GM18505 (cell line): Measurements from ENCODE around the gene NRG2.

Experiments
- ATAC-seq: cut with Tn5 transposase; IDR thresholded peaks from one replicate; pipeline ENCODE4 v1.9.1; 2021; ENCODE audit not compliant: unreplicated experiment
- POLR2A ChIP-seq: IDR thresholded peaks from 4 replicates; pipeline ENCODE4 v1.6.1; 2011; ENCODE audit warnings: borderline replicate concordance; ENCODE audit not compliant: insufficient read depth, insufficient read length; ENCODE audit errors: extremely low read depth

The NRG2 gene

DNA sequence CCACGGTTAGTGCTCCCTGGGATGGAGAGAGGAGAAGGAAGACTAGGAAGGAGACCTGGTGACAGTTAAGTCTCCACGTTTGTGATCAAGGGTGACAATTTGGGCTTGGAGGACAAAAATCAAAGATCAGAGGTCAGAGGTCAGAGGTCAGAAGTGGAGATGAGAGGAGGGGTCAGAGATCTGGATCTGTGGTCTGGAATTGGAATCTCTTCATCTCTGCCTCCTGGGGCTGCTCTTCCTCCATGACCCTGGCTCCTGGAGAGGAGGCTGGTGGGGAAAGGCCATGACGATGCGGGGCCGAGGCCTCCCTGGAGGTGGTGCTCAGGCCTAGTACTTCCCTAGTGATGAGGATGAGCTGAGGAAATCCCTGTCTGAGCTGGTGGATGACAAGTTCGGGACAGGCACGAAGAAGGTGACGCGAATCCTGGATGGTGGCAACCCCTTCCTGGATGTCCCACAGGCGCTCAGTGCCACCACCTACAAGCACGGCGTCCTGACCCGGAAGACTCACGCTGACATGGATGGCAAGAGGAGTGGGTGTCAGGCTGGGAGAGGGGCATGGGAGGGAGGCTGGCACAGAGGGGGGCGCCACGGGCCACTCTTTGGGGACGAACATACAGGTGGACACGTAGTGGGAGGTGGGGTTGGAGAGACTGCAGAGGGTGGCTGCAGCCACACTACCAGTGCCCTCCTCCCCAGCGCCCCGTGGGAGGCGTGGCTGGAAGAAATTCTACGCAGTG lies 206.5 kb downstream of the NRG2 start:
- no peak for TF ChIP-seq POLR2A
- ATAC-seq: no peak

DNA sequence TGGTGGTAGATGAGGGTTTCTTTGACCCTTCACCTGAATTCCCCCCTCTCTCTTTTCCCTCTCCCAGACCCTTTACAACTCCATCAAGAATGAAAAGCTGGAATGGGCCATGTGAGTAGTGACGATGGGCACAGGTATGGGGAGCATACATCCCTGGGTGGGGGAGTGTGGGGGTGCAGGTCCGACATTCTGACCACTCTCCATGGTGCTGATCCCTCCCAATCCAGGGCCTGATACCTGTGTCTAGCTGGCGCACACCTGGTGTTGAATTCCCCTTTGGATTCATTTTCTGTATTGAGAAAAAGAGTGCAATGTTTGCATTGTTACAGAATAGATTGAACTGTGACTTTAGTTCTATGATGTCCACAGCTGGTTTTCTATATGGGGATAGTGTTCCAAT lies 207.4 kb downstream of the NRG2 start:
- ATAC-seq: no peak
- TF ChIP-seq POLR2A: no peak

DNA sequence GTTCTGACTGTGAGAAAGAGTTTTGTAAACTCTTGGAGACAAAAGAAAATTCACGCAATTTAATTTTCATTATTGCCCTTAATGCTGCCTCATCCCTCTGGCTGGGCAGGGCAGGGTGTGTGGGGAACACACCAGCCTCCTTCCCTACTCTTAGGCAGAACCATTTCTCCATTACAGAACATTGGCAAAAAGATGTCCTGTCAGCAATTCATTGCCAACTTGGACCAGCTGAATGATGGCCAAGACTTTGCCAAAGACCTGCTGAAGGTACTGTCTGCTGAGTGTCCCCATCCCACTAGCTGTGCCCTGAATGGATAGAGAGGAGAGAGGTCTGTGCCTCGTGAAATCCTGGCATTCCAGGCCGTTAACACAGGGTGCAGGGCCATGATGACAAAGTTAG lies 209.6 kb downstream of the NRG2 start:
- no peak for ATAC-seq
- TF ChIP-seq POLR2A: no peak

DNA sequence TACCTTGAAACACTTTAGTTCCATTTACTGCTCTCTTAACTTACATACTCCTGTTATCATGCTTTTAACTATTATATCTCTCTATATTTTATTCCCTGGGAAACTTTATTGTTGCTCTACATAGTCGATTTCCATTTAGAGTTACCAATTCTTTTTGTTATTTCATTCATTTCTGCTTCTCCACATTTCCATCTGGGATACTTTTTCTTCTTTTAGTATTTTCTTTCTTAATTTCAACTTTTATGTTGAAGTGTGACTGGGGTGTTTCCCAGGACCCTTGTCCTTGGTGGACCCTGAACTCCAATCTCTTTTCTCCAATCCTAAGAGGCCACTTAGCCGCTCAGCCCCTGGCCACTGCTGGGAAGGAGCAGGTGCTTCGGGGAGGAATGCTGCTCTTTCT lies 211.5 kb downstream of the NRG2 start:
- ATAC-seq: no peak
- TF ChIP-seq POLR2A: no peak

DNA sequence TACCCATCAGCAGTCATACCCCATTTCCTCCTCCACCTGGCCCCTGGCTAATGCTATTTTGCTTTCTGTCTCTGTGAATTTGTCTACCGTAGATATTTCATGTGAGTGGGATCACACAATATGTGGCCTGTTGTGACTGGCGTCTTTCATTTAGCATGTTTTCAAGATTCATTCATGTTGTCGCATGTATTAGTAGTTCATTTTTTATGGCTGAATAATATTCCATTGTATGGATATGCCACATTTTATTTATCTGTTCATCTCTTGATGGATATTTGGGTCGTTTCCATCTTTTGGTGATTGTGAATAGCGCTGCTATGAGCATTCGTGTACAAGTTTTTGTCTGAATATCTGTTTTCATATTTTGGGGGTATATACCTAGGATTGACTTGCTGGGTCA lies 213.6 kb downstream of the NRG2 start:
- ATAC-seq: no peak
- TF ChIP-seq POLR2A: no peak

DNA sequence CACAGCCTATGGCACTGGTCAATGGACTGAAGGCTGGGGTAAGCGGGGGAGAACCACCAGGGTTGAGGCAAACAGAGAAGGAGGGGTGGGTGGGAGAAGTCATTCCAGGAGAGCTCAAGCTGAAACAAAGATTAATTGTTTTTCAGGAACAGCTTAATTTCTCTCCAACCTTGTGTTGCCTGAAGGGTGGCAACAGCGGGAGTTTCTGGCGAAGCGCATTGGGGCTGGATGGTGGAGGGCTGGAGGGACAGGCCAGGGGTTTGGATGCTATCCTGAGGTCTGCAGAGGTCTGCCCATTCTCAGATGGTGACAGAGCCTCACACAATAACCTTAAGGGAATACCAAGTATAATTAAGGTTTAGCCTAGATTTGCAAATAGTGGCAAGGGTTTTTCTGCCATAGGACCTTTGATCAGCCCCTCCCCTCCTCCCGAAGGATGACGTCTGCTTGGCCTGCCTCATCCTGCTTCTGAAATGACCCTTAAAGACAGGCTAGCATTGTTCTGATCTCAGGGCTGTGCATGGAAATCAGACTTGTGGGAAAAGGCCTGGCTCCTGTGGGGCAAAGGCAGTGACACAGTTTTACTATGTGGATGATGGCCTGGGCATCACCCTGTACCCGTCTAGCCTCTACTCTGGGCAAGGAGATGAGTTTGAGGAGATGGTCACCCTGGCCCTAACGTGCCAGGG lies 214.7 kb downstream of the NRG2 start:
- no peak for TF ChIP-seq POLR2A
- ATAC-seq: no peak

DNA sequence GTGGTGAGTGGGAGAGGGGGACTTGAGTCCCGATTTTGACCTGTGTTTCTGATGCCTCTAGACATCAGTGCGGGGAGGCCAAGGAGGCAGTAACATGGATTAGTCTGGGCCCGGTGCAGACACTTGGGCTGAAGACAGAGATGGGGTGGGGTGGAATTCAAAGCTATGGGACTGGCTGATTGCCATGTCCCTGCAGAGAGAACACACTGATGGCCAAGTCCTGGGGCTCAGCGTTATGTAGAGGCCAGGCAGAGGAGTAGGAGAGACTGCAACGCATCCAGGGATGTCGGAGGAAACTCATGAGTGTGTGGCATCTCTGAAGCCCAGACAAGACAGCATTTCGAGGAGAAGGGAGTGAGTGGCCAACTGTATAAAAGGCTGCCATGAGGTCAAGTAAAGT lies 217.4 kb downstream of the NRG2 start:
- TF ChIP-seq POLR2A: no peak
- ATAC-seq: no peak

DNA sequence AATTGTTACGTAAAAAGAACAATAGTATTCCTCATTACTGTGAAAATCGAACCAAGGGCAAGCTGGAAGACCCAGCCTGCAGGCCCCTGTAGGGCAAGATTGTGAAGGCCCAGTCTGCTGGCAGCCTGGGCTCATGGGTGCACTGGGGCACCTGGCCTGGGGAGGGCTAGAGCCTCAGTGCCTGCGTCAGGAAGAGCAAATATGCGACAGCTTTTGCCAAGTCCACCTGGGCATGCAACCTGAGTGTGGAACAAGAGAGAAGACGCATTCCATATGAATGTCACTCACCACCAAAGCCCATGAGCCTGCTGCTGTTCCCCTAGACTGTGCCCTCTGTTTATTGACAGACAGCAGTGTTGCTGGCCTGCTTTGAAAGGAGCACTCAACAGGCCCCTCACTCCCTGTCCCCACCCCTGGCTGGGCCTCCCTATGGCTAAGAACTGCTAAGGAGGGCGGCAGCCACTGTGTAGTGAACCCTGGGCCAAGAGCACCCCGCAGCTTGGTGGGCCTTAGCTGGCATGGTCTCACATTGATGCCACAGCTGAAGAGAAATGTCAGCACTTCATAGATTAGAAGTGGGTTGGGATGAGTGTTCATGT lies 219.2 kb downstream of the NRG2 start:
- no peak for TF ChIP-seq POLR2A
- ATAC-seq: no peak

DNA sequence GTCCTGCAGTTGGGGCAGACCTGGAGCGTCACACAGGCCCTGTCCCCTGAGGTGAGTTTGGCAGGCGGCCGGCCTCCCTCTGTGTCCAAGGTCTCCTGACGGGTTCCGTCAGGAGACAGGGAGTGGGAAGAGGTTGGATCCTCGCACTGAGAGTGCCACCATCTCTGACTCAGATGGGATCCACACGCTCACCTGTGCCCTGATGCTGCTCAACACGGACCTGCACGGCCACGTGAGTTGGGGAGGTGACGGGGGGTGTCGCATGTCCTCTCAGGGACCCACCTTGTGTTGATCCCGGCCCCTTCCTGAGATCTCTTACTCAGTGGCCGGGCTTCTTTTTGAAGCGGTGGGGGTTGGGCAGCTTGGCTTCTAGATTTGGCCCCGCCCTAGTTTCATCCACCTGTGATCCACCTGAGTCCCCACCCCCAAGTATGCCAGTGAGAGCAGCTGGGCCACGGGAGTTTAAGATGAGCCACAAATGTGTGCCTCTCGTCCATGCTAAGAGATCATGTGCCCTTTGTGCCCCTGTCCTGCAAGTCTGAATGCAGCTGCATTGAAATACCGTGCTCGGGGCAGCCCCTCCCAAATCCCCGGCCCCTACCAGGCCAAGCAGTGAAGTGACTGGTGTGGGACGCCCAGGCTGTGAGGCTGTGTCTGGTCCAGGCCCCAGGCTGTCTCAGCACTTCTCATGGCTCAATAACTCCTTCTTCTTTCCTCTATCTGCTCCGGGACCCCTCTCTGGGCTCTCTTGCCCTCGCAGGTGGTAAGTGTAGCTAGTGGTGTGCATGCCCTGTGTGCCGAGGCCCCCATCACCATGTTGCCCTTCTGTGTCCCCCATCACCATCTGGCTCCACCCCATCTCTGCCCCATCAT lies 220.3 kb downstream of the NRG2 start:
- TF ChIP-seq POLR2A: no peak
- ATAC-seq: no peak

DNA sequence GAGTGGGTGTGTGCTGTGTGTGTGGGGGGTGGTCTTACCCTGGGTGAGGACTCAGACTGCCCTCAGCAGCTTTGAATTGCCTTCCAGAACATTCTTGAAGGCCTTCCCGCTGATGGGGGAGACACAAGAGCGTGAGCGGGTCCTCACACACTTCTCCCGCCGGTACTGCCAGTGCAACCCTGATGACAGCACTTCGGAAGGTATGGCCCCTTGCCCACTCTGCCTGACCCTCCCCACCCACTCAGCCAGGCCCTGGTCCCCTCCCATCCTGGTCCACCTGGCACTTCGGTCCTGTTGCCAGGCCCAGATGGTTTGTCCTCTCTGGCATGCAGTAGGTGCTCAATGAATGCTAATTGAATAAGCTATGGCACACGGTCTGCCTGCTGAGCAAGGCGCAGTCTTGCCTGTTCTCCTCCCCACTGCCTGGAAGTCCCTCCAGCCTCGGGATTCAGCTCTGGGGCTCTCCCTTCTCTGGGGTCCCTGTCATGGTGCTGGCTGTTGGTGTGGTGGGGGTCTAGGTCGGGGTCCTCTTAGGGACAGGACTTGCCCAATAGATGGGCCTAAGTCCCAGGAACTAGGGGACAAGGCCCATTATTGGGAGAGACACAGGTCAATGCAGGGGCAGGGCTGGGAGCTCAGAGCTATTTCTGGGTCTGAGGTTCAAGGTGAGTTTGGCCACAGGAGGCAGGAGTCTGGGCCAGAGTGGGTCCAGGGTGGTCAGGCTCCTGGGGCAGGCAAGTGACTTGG lies 221.1 kb downstream of the NRG2 start:
- TF ChIP-seq POLR2A: no peak
- no peak for ATAC-seq

DNA sequence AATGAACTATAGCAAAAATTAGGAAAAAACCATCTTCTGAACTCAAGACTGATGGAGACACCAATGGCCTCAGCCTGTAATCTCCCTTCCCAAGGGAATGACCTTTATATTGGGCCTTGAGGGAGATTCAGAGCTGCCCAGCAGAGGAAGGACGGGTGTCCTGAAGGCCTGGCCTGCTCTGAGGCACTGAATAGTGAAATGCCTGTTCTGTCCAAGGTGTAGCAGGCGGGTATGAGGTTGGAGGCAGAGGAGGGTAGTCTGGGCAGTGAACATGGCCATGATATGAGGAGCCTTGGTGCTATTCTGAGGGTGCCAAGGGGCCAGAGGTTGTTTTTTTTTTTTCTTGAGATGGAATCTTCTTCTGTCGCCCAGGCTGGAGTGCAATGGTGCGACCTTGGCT lies 222.5 kb downstream of the NRG2 start:
- ATAC-seq: no peak
- TF ChIP-seq POLR2A: no peak

DNA sequence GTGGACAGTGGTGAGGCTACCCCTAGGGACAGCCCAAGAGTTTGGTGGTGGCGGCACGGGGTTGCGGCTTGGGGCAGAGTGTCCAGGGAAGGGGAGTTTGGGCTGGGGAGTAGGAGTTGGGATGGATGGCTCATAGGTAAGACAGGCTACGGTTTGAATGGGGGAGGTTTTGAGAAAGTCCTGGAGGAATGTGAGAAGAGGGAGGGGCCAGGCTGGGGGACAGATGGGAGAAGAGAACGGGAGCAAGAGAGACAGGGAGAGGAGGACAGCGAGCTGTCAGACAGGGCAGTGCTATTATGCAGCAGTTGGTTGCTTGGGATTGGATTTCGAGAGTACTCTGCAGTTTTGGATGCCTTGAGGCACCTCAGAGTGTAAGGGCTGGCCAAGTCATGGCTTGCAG lies 223.0 kb downstream of the NRG2 start:
- no peak for ATAC-seq
- TF ChIP-seq POLR2A: no peak

DNA sequence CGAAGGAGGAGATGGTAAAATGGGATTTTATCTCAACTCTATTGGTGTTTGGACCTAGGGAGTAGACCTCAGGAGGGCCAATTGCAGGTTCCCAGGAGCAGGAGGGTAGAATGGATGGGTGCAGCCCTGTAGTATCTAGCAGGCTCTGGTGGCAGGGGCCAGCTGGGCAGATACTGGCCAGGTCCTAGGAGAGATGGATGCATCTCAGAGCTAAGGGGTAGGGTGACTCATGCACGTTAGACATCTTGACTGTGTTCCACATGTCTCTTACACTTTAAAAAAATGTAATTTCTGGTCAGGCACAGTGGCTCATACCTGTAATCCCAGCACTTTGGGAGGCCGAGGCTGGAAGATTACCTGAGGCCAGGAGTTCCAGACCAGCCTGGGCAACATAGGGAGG lies 225.1 kb downstream of the NRG2 start:
- TF ChIP-seq POLR2A: no peak
- no peak for ATAC-seq

DNA sequence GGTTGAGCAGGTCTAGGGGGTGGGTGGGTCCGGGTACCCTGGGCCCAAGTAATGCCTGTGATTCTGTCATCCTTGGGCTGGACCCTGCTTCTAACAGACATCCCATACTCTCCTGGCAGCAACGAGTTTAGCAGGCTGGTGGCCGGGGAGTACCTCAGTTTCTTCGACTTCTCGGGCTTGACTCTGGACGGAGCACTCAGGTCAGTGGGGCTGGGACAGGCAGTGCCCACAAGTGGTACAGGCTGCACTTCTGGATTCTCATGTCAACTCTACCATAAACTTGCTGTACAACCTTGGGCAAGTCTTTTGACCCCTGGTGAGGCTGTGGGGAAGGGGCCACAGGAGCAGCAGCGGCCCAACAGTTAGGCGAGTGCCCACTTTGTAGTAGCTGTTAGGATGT lies 225.7 kb downstream of the NRG2 start:
- no peak for ATAC-seq
- TF ChIP-seq POLR2A: no peak

DNA sequence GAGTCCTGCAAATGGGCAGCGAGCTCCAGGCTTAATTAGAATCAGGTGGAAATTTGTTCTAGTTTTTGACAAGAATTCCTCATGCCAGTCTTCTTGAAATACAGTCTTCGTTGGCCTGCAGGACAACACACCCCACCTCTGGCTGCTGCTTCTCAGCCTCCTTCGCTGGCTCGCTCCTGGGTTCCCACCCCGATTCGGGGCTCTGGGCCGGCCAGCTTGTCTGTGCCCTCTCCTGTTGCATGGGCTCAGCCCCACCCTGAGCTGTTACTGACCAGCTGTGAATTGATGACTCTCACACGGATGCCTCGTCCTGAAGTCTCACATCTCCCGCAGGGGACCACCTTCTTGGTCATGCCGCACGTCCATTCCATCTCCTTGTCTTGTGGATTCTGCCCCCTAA lies 226.5 kb downstream of the NRG2 start:
- TF ChIP-seq POLR2A: no peak
- ATAC-seq: no peak
